ENCODE measurements around the gene ATP5MC3. TPM values are rescaled to one million over a fixed set of nuclear protein-coding genes. Genes with fewer than 3 reads are reported as not detected.

The ATP5MC3 gene
- total RNA-seq, 1 experiment from 2014 or later: 389 TPM

- Histone ChIP-seq H3K9me3 (ENCODE audit: low read depth, low read length, poor library complexity, severe bottlenecking) (no peaks in the 10 kb centered on the region), H3K4me1 (ENCODE audit: insufficient read depth, low read length, poor library complexity, severe bottlenecking) (peaks cover 9% of the 10 kb centered on the region), H3K36me3 (ENCODE audit: insufficient read depth, low read length, poor library complexity, severe bottlenecking) (peaks cover 28% of the 10 kb centered on the region), H3K27me3 (replicated peaks; ENCODE audit: insufficient read depth, low read depth, low read length, poor library complexity) (no peaks in the 10 kb centered on the region), H3K4me3 (ENCODE audit: low read depth, low read length, poor library complexity, severe bottlenecking) (no peak overlapping the region), H3K27ac (ENCODE audit: low read depth, low read length, poor library complexity, severe bottlenecking) (no peak overlapping the region)
- CTCF ChIA-PET: no interaction called here
- DNase-seq (ENCODE audit: low spot score): no peak
- no TSS peak for BruUV-seq (replicated peaks)
- intact Hi-C loops (cut with micrococcal nuclease; ENCODE audit: unreplicated experiment): no loop called here
- POLR2A ChIA-PET (ENCODE audit: low non-redundant PET): no interaction called here
- TF ChIP-seq CTCF (conservative IDR thresholded peaks at IDR 0.05; ENCODE audit: low read depth, low read length): no peak
- TF ChIP-seq EZH2 (IDR thresholded peaks at IDR 0.05; ENCODE audit: borderline replicate concordance, low read depth, low read length, poor library complexity, severe bottlenecking): no peak
These were observed 50.3 kb downstream of the ATP5MC3 start for GRCh38 chr2:175131252-175131651.

GRCh38 chr2:175126661-175127060 is 54.8 kb downstream of the ATP5MC3 start:
- Histone ChIP-seq H3K36me3 (ENCODE audit: insufficient read depth, low read length, poor library complexity, severe bottlenecking) (peaks cover 33% of the 10 kb centered on the region), H3K4me1 (ENCODE audit: insufficient read depth, low read length, poor library complexity, severe bottlenecking) (no peaks in the 10 kb centered on the region), H3K27me3 (replicated peaks; ENCODE audit: insufficient read depth, low read depth, low read length, poor library complexity) (no peaks in the 10 kb centered on the region), H3K27ac (ENCODE audit: low read depth, low read length, poor library complexity, severe bottlenecking) (no peak overlapping the region), H3K9me3 (ENCODE audit: low read depth, low read length, poor library complexity, severe bottlenecking) (no peaks in the 10 kb centered on the region), H3K4me3 (ENCODE audit: low read depth, low read length, poor library complexity, severe bottlenecking) (no peak overlapping the region)
- TF ChIP-seq CTCF (conservative IDR thresholded peaks at IDR 0.05; ENCODE audit: low read depth, low read length): no peak
- TF ChIP-seq EZH2 (IDR thresholded peaks at IDR 0.05; ENCODE audit: borderline replicate concordance, low read depth, low read length, poor library complexity, severe bottlenecking): no peak
- DNase-seq (ENCODE audit: low spot score): no peak
- ChIA-PET POLR2A (ENCODE audit: low non-redundant PET) (no interaction called here), CTCF (no interaction called here)
- intact Hi-C loops (cut with micrococcal nuclease; ENCODE audit: unreplicated experiment): no loop called here
- BruUV-seq (replicated peaks): no TSS peak

Small RNAs within 50 kb of the gene (microRNA-seq; reads per million reads assigned to microRNA genes)
- gene MIR933: 1.3 reads per million

Other genes with a start within 250 kb of the ATP5MC3 start
- gene CHN1, start 176.3 kb downstream of the ATP5MC3 start, total RNA-seq (2021): 11.3 and 19.1 TPM in 2 replicates
- 50.3 and 52.2 TPM in 2 replicates for gene ATF2, start 13.5 kb downstream of the ATP5MC3 start, total RNA-seq (2021)

Measured in A673 (cell line).